Astrocyte of the spinal cord (primary cell): ENCODE measurements around the gene TSHZ3.

Source experiments
- DNase-seq: peaks from one replicate; pipeline ENCODE4 v3.0.0; 2011; ENCODE audit warnings: low read depth, low spot score
- H3K4me3 ChIP-seq: 2 replicates; pipeline ENCODE4 v1.5.1; 2011; ENCODE audit warnings: low read depth, mild to moderate bottlenecking, low read length, moderate library complexity
- in situ Hi-C: cut with HindIII; loops from 2 replicates; pipeline ENCODE4 v1.10.0; 2017; ENCODE audit warnings: low sequenced_read_pairs
- TF ChIP-seq, protein P1 (sequence below): IDR thresholded peaks from 2 replicates; pipeline ENCODE4 v1.5.1; 2012; ENCODE audit warnings: low read depth, mild to moderate bottlenecking, low read length, inconsistent platforms

The TSHZ3 gene

DNA sequence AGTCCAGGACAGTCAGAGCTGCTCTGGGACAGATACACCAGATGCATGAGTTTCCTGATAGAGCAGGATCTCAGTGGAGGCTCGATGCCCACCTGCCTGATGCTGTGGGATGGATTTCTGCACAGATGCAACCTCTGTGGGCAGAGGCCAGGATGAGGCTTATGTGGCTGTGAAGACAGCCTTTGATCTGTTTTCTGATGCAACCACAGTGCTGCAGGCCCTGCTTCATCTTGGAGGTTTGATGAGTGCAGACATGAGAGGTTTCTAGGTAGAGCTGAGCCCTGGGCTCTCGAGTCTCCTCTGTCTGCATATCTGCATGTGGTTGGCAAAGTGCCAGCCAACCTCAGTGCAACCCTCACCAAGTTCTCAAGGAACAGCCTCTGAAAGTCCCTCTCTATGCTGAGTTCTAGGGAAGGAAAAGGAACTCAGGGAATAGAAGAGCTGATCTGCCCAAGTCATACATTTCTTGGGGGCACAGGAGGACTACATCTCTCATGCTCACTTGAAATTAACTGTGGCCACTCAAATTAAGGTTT lies 23.1 kb upstream of the TSHZ3 start:
- H3K4me3 ChIP-seq, result no peak overlapping the region
- TF ChIP-seq, protein P1, sequence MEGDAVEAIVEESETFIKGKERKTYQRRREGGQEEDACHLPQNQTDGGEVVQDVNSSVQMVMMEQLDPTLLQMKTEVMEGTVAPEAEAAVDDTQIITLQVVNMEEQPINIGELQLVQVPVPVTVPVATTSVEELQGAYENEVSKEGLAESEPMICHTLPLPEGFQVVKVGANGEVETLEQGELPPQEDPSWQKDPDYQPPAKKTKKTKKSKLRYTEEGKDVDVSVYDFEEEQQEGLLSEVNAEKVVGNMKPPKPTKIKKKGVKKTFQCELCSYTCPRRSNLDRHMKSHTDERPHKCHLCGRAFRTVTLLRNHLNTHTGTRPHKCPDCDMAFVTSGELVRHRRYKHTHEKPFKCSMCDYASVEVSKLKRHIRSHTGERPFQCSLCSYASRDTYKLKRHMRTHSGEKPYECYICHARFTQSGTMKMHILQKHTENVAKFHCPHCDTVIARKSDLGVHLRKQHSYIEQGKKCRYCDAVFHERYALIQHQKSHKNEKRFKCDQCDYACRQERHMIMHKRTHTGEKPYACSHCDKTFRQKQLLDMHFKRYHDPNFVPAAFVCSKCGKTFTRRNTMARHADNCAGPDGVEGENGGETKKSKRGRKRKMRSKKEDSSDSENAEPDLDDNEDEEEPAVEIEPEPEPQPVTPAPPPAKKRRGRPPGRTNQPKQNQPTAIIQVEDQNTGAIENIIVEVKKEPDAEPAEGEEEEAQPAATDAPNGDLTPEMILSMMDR, result no peak
- DNase-seq, result no peak
- in situ Hi-C loops, result no loop called here

DNA sequence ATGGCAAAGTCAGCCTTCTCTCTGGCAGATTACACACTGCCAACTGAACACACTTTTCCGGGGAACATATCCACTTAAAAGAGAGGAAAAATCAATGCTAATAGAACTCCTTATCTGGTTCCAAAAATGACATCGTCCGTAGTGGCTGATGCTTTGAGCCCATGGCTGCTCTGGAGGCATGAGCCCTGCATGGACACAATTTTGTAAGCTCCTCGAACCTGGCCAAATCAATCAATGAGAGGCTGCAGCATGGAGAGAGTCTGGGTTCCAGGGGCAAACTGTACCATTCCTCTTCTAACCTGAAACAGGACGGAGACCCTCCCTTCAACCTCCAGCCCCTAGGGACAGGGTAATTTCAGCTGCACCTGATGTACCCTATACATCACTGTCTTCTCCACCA lies 21.0 kb upstream of the TSHZ3 start:
- H3K4me3 ChIP-seq, result no peak overlapping the region
- in situ Hi-C loops, result no loop called here
- DNase-seq, result no peak
- TF ChIP-seq, protein P1, result no peak

DNA sequence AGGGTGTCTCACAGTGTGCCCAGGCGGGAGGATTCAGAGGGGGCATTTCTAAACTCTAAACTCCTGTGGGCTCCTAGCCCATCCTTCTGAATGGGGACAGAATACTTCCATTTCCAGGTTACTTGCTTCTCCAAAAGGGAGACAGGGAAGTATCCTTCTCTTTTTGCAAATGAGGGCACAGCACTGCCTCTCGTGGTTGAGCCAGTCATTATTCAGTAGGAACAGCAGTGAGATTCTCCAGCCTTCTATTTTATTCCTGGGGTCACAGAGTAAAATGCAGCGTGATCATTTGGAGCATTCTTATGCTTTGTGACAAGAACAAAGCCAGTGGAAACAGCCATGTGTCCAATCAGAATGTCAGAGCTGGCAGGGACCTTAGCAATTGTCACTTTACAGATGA lies 15.7 kb upstream of the TSHZ3 start:
- in situ Hi-C loops, result no loop called here
- TF ChIP-seq, protein P1, result no peak
- no peak for DNase-seq
- H3K4me3 ChIP-seq, result no peak overlapping the region

DNA sequence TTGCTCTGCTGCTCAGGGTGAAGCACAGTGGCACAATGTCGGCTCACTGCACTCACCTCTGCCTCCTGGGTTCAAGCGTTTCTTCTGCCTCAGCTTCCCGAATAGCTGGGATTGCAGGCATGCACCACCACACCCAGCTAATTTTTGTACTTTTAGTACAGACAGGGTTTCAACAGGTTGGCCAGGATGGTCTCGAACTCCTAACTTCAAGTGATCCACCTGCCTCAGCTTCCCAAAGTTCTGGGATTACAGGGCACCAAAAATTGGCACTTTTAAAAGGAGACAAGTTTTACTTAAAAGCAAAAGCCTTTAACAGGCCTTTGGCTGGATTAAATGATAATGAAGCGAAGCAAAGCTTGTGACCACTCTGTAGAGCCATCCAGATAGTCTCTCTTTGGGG lies 12.5 kb upstream of the TSHZ3 start:
- no peak for DNase-seq
- H3K4me3 ChIP-seq, result no peak overlapping the region
- in situ Hi-C loops, result no loop called here
- TF ChIP-seq, protein P1, result no peak

DNA sequence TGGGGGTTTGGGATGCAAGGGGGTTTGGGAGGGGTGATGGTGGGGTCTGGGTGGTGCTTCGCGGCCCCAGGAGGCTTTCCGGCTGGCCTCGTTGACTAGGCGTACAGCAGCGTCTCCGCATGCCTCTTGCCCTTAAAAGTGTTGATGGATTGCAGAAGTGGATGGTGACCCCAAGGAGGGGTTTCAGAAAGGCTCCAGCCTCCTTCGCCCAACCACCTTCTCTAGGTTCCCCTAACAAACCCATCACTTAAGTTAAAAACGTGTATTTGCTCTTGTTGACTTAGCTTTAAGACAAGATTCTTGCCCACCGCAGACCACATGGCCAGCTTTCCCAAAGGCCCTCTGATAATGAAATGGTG lies 8.1 kb upstream of the TSHZ3 start:
- DNase-seq, result no peak
- TF ChIP-seq, protein P1, result no peak
- H3K4me3 ChIP-seq, result no peak overlapping the region
- in situ Hi-C loops, result no loop called here

DNA sequence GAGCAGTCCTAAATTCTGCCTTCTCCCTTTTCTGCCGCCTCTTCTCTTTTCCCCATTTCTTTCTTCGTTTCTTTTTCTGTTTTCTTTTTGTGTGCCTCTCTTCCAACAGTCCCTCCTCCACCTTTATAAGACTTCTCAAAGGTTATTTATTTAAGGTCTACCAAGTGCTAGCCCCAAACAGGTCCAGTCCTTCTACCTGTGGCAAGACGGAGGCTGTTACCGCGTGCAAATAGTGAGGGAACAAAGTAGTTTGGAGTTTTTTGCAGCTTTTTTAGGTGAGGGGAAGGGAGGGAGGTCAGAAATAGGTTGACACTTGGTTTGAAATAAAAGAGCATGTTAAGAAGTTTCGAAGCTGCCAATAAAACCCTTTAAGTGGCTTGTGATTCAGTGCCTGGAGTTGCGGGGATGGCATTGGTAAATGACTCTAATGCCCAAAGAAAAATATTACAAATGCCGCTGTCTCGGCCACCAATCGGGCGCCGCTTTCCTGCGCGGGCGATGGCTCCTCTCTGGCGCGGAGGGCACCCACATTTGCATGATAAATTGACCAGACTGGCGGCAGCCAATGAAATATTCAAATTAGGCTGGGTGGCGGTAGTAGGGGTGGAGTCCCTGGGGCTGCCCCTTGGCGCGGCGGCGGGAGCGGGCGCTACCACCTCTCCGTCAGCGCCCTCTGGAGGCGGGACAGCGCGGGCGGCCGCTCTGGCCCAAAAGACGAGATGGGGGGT lies 7.5 kb upstream of the TSHZ3 start:
- H3K4me3 ChIP-seq, result no peak overlapping the region
- in situ Hi-C loops, result no loop called here
- DNase-seq, result no peak
- TF ChIP-seq, protein P1, result peak; percentile 52
